ENCODE results near the gene FAM98C.
A peak's percentile ranks its signal among the peaks of the same experiment; 100 is the strongest.

The FAM98C gene

DNA sequence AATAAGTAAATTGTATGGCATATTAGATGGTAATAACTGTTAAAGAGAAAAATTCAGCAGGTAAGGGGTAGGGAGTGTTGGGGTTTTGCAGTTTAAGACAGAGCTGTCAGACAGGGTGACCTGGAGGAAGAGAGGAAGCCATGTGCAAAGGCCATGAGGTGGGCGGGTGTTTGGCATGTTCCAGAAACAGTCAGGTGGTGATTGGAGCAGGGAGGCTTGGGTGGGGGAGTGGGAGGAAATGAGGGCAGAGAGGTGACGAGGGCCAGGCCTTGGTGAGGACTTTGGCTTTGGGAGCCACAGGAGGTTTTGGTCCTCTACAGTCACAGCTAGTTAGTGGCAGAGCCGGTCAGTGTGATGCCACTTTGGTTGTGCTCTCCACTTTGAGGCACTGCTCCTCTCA is 50.7 kb downstream of the FAM98C start:
- in situ Hi-C loops (cut with HindIII; ENCODE audit: low pct_ligation_motif_present, low sequenced_read_pairs), result no loop called here
- H3K27me3 ChIP-seq (replicated peaks), result no peaks in the 10 kb centered on the region
- no peaks in the 10 kb centered on the region for H3K36me3 ChIP-seq (replicated peaks)
- no peak overlapping the region for H3K4me3 ChIP-seq (ENCODE audit: low read depth, low read length)
- TF ChIP-seq, protein P1, sequence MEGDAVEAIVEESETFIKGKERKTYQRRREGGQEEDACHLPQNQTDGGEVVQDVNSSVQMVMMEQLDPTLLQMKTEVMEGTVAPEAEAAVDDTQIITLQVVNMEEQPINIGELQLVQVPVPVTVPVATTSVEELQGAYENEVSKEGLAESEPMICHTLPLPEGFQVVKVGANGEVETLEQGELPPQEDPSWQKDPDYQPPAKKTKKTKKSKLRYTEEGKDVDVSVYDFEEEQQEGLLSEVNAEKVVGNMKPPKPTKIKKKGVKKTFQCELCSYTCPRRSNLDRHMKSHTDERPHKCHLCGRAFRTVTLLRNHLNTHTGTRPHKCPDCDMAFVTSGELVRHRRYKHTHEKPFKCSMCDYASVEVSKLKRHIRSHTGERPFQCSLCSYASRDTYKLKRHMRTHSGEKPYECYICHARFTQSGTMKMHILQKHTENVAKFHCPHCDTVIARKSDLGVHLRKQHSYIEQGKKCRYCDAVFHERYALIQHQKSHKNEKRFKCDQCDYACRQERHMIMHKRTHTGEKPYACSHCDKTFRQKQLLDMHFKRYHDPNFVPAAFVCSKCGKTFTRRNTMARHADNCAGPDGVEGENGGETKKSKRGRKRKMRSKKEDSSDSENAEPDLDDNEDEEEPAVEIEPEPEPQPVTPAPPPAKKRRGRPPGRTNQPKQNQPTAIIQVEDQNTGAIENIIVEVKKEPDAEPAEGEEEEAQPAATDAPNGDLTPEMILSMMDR (IDR thresholded peaks at IDR 0.05; ENCODE audit: low read depth, low read length, missing control alignments), result no peak
- no peak for DNase-seq
- no peak overlapping the region for H3K27ac ChIP-seq

DNA sequence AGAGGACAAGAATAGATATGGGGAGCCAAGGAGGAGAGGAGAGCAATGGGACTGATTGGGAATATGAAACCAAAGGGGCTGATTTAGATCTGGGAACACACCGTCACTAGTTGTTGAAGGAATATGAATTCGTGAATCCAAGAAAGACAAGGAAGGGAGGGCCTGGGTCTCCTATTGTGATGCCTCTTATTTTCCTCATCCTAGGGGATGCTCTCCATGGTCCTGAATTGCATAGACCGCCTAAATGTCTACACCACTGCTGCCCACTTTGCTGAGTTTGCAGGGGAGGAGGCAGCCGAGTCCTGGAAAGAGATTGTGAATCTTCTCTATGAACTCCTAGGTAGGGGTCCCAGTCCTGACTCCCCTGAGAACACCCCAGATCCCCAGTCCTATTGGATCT is 52.1 kb downstream of the FAM98C start:
- TF ChIP-seq, protein P1 (IDR thresholded peaks at IDR 0.05; ENCODE audit: low read depth, low read length, missing control alignments), result no peak
- no peak overlapping the region for H3K4me3 ChIP-seq (ENCODE audit: low read depth, low read length)
- H3K36me3 ChIP-seq (replicated peaks), result no peaks in the 10 kb centered on the region
- no peaks in the 10 kb centered on the region for H3K27me3 ChIP-seq (replicated peaks)
- in situ Hi-C loops (cut with HindIII; ENCODE audit: low pct_ligation_motif_present, low sequenced_read_pairs), result no loop called here
- peak; percentile 1 for DNase-seq
- H3K27ac ChIP-seq, result no peak overlapping the region

DNA sequence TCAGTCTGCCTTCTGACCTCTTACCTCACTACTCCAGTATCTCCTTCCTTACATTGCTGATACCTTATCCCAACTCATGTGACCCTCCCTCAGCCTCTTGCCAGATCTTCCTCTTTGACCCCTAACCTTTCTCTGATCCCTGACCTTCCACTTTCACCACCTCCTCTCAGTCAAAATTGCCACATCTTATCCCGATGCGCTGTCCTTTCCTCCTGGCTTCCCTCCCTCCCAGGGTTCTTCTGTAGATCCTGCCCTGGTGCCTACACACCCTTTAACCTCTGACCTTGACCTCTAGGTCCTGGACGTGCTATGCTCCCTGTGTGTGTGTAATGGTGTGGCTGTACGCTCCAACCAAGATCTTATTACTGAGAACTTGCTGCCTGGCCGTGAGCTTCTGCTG is 54.3 kb downstream of the FAM98C start:
- TF ChIP-seq, protein P1 (IDR thresholded peaks at IDR 0.05; ENCODE audit: low read depth, low read length, missing control alignments), result no peak

DNA sequence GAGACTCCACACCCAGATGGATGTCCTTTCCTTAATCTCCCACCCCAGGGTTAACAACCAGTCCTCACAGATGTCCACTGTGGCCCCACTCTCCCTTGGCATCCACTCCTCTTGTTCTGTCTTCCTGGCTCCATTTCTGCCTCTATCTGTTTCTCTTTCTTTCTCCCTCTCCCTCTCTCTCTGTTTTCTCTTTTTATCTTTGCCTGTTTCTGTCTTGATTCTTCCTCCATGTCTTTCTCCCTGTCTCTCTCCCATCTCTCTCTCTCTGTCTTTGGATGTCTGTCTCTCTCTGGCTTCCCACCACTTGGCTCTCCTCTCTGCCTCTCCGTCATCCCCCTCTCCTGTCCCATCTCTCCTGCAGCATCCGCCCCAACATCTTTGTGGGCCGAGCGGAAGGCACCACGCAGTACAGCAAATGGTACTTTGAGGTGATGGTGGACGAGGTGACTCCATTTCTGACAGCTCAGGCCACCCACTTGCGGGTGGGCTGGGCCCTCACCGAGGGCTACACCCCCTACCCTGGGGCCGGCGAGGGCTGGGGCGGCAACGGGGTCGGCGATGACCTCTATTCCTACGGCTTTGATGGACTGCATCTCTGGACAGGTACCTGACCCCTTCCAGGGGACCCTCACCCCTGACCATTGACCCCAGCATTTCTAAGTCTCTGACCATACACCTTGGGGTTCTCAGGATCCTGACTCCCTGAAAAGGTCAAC is 55.0 kb downstream of the FAM98C start:
- TF ChIP-seq, protein P1 (IDR thresholded peaks at IDR 0.05; ENCODE audit: low read depth, low read length, missing control alignments), result no peak
- DNase-seq, result no peak
- Histone ChIP-seq H3K27me3 (replicated peaks) (no peaks in the 10 kb centered on the region), H3K4me3 (ENCODE audit: low read depth, low read length) (no peak overlapping the region), H3K27ac (no peak overlapping the region), H3K36me3 (replicated peaks) (no peaks in the 10 kb centered on the region)
- in situ Hi-C loops (cut with HindIII; ENCODE audit: low pct_ligation_motif_present, low sequenced_read_pairs), result no loop called here

More for the DNA sequence above, 54.3 kb downstream of the FAM98C start:
- H3K27me3 ChIP-seq (replicated peaks), result no peaks in the 10 kb centered on the region
- in situ Hi-C loops (cut with HindIII; ENCODE audit: low pct_ligation_motif_present, low sequenced_read_pairs), result no loop called here
- H3K27ac ChIP-seq, result no peak overlapping the region
- H3K36me3 ChIP-seq (replicated peaks), result no peaks in the 10 kb centered on the region
- no peak for DNase-seq
- no peak overlapping the region for H3K4me3 ChIP-seq (ENCODE audit: low read depth, low read length)
